ENCODE results near the gene NSUN6. TPM values are rescaled to one million over a fixed set of nuclear protein-coding genes. Genes with fewer than 3 reads are reported as not detected.
A peak's percentile ranks its signal among the peaks of the same experiment; 100 is the strongest.

Gene NSUN6
- 10 to 100 TPM; 17.6 to 39.6 (median 33.2) TPM for polyA plus RNA-seq (ENCODE audit: insufficient read length in 3 of 3)
- long read RNA-seq, donor 1, partial matches to known transcripts: 0 of 2 reads
- long read RNA-seq, donor 1, other reads (novel, unspliced or antisense): 0 of 2 reads
- long read RNA-seq, donor 2, partial matches to known transcripts: 0 of 3 reads
- long read RNA-seq, donor 2, other reads (novel, unspliced or antisense): 0 of 3 reads
- long read RNA-seq, donor 3, partial matches to known transcripts: 6 of 7 reads
- long read RNA-seq, donor 3, other reads (novel, unspliced or antisense): 0 of 7 reads
- long read RNA-seq, donor 4, partial matches to known transcripts: 0 of 3 reads
- long read RNA-seq, donor 4, other reads (novel, unspliced or antisense): 0 of 3 reads
- long read RNA-seq, donor 5: 0 reads
- long read RNA-seq, donor 6, partial matches to known transcripts: 21 of 23 reads
- long read RNA-seq, donor 6, other reads (novel, unspliced or antisense): 0 of 23 reads
- long read RNA-seq, donor 7, partial matches to known transcripts: 0 of 3 reads
- long read RNA-seq, donor 7, other reads (novel, unspliced or antisense): 0 of 3 reads
- long read RNA-seq, donor 8, partial matches to known transcripts: 5 of 5 reads
- long read RNA-seq, donor 8, other reads (novel, unspliced or antisense): 0 of 5 reads
- long read RNA-seq, donor 9, partial matches to known transcripts: 9 of 9 reads
- long read RNA-seq, donor 9, other reads (novel, unspliced or antisense): 0 of 9 reads
- long read RNA-seq, donor 10, partial matches to known transcripts: 10 of 13 reads
- long read RNA-seq, donor 10, other reads (novel, unspliced or antisense): 0 of 13 reads
- long read RNA-seq, donor 11, partial matches to known transcripts: 0 of 2 reads
- long read RNA-seq, donor 11, other reads (novel, unspliced or antisense): 0 of 2 reads
- long read RNA-seq, donor 12, partial matches to known transcripts: 17 of 22 reads
- long read RNA-seq, donor 12, other reads (novel, unspliced or antisense): 0 of 22 reads
- long read RNA-seq, donor 13, partial matches to known transcripts: 0 of 3 reads
- long read RNA-seq, donor 13, other reads (novel, unspliced or antisense): 0 of 3 reads
- long read RNA-seq, donor 14: 0 reads
- long read RNA-seq, donor 15, partial matches to known transcripts: 13 of 18 reads
- long read RNA-seq, donor 15, other reads (novel, unspliced or antisense): 0 of 18 reads
- long read RNA-seq, donor 16: 0 reads

GRCh38 chr10:18651324-18652007 lies at the start of gene NSUN6:
Gene NSUN6 (minus strand): TSS chr10:18651587. CDS start chr10:18651203, 384 bp downstream.
- DNase-seq: peak; percentile 91

GRCh38 chr10:18699849-18700840 lies 48.8 kb upstream of the NSUN6 start:
- DNase-seq: no peak

- no peak for DNase-seq
These were observed 39.2 kb upstream of the NSUN6 start for GRCh38 chr10:18690541-18690940.

- peak; percentile 27 for DNase-seq
These were observed 38.1 kb upstream of the NSUN6 start for GRCh38 chr10:18689498-18689897.

GRCh38 chr10:18687706-18688105 lies 36.3 kb upstream of the NSUN6 start:
- no peak for DNase-seq

- DNase-seq: no peak
These were observed 35.8 kb upstream of the NSUN6 start for GRCh38 chr10:18687195-18687594.

GRCh38 chr10:18685555-18685954 lies 34.2 kb upstream of the NSUN6 start:
- DNase-seq: no peak

- DNase-seq: no peak
These were observed 33.6 kb upstream of the NSUN6 start for GRCh38 chr10:18684953-18685352.

- no peak for DNase-seq
These were observed 33.0 kb upstream of the NSUN6 start for GRCh38 chr10:18684416-18684815.

- no peak for DNase-seq
These were observed 32.0 kb upstream of the NSUN6 start for GRCh38 chr10:18683427-18683826.

- no peak for DNase-seq
These were observed 30.6 kb upstream of the NSUN6 start for GRCh38 chr10:18681971-18682411.

GRCh38 chr10:18681366-18681765 lies 30.0 kb upstream of the NSUN6 start:
- no peak for DNase-seq

GRCh38 chr10:18680754-18681153 lies 29.4 kb upstream of the NSUN6 start:
- DNase-seq: no peak

GRCh38 chr10:18675086-18675801 lies 23.9 kb upstream of the NSUN6 start:
- no peak for DNase-seq

- no peak for DNase-seq
These were observed 16.6 kb upstream of the NSUN6 start for GRCh38 chr10:18668026-18668425.

- DNase-seq: no peak
These were observed 15.4 kb upstream of the NSUN6 start for GRCh38 chr10:18666810-18667209.

- DNase-seq: no peak
These were observed 14.6 kb upstream of the NSUN6 start for GRCh38 chr10:18665815-18666558.

GRCh38 chr10:18664841-18665478 lies 13.6 kb upstream of the NSUN6 start:
- DNase-seq: no peak
